Mammary epithelial cell (primary cell): ENCODE data around the gene PHC1.
"Not testable (repeated sequence)": the region's sequence is repeated elsewhere in the genome, so short reads cannot be mapped to it uniquely, and the experiment has no call there.

Source experiments
- CTCF ChIP-seq, 2 donors: IDR thresholded peaks in 1 of 2; conservative IDR thresholded peaks in 1 of 2; 2 replicates each; pipeline ENCODE4 v1.5.1; 2011 to 2012; ENCODE audit warnings: inconsistent platforms in 2 of 2, low read length in 2 of 2, mild to moderate bottlenecking in 2 of 2, control low read depth in 1 of 2, low read depth in 1 of 2; ENCODE audit not compliant: insufficient read depth in 1 of 2; ENCODE audit errors: extremely low read depth in 1 of 2
- EZH2 ChIP-seq: IDR thresholded peaks from 2 replicates; pipeline ENCODE4 v1.6.1; 2012; ENCODE audit warnings: low read length, inconsistent platforms, borderline replicate concordance

DNA sequence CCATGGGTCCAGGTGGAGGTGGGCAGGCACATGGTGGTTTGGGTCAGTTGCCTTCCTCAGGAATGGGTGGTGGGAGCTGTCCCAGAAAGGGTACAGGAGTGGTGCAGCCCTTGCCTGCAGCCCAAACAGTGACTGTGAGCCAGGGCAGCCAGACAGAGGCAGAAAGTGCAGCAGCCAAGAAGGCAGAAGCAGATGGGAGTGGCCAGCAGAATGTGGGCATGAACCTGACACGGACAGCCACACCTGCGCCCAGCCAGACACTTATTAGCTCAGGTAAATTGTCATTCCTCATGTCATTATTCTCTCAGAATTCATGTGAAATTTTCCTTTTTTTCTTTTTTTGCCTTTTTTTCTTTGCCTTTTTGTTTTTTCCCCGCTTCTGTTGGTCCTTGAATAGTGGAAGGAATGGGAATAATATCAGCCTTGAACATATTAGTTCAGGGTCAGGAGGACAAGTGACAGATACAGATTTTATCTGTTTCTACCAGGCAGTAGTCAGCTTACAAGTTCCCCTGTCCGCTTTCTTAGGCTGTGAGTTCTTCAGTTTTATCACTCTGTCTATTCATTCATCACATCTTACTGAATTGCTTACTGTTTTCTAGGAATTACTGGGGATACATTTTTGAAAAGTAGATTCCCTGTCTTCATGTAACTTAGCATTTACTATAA is 16.5 kb downstream of the PHC1 start:
- TF ChIP-seq CTCF (conservative IDR thresholded peaks at IDR 0.05 in 1 of 2, IDR thresholded peaks at IDR 0.05 in 1 of 2; ENCODE audit: extremely low read depth in 1 of 2, insufficient read depth in 1 of 2, low read depth in 1 of 2, low read length in 2 of 2); EZH2: not testable (repeated sequence)
